ENCODE results near the gene RNU7-1.
A peak's percentile ranks its signal among the peaks of the same experiment; 100 is the strongest.

DNA sequence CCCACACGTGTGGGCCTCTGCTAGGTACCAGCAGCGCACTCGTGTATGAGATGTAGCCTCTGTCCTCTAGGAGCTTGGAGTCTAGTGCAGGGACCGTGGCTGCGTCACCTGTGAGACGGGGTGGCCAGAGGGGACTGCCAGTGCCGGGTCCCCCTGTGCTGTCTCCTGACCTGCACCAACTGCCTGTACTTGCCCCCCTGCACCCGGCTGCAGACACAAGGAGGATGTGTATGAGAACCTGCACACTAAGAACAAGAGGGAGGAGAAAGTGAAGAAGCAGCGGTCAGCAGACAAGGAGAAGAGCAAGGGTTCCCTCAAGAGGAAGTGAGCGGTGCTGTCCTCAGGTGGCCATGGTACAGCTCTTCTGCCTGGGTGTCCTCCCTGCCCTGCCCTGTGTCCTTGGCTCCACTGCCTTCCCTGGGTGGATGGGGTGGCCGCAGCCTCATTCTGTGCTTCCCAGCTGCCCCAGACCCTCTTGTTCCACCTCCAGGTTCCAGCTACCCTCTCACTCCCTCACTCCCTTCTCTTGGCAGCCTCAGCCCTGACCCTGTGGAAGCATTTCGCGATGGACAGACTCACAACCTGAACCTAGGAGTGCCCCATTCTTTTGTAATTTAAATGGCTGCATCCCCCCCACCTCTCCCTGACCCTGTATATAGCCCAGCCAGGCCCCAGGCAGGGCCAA lies 17.1 kb downstream of the RNU7-1 start:
- TF ChIP-seq CTCF (IDR thresholded peaks at IDR 0.05; ENCODE audit: poor library complexity) (peak; percentile 9), EZH2 (IDR thresholded peaks at IDR 0.05; ENCODE audit: borderline replicate concordance) (no peak), EZH2phosphoT487 (IDR thresholded peaks at IDR 0.05; ENCODE audit: low read depth, severe bottlenecking, unreplicated experiment) (no peak)

Data from hepatocyte (in vitro differentiated cells).